HCT116 (cell line): Measurements from ENCODE around the gene ATP8B4. TPM values are rescaled to one million over a fixed set of nuclear protein-coding genes. Genes with fewer than 3 reads are reported as not detected.

Experiments
- ATAC-seq: fragments of 200-7000 bp; cut with Tn5 transposase; 2 replicates; pipeline ENCODE4 v1.9.1; 2020; ENCODE audit warnings: mild to moderate bottlenecking, moderate library complexity
- BruUV-seq: library from RNA; stranded (reverse); fragments of 400-500 nt; replicated peaks from 2 replicates; lab custom pipeline; 2021; lab: Mats Ljungman, UMichigan
- CTCF ChIA-PET: fragments of 300-600 bp; sonication (Branson Sonifier 250); formaldehyde crosslinking; loops from one replicate; lab custom pipeline; 2021; ENCODE audit warnings: antibody characterized with exemption; lab: Charles Lee
- POLR2A ChIA-PET: fragments of 300-600, 350-600 bp; sonication (Branson Sonifier 250); formaldehyde crosslinking; loops from one replicate; lab custom pipeline; 2021; ENCODE audit warnings: antibody characterized with exemption; lab: Charles Lee
- RAD21 ChIA-PET, 2 experiments: fragments of 300-600 bp; sonication (Branson Sonifier 250); formaldehyde crosslinking; loops; one replicate each; lab custom pipeline; 2023; ENCODE audit warnings: low total read pairs in 2 of 2; ENCODE audit not compliant: uncharacterized antibody in 2 of 2, unreplicated experiment in 2 of 2, low non-redundant PET in 1 of 2; lab: Charles Lee
- DNase-seq: peaks from one replicate; pipeline ENCODE4 v3.0.0-alpha.2; 2010; ENCODE audit warnings: low read depth, low spot score
- H2AFZ ChIP-seq: fragments of 200-600 bp; shearing (Covaris generic), sonication (generic); 2 replicates; pipeline ENCODE4 v1.6.1; 2017; ENCODE audit warnings: low read depth, mixed run types, mixed read lengths, antibody characterized with exemption, low read length; ENCODE audit not compliant: poor library complexity, severe bottlenecking
- H3K27ac ChIP-seq: 2 replicates; pipeline ENCODE4 v1.5.1; 2012; ENCODE audit warnings: low read depth, low read length
- H3K27me3 ChIP-seq: fragments of 200-600 bp; sonication (generic); 2 replicates; pipeline ENCODE4 v1.6.1; 2016; ENCODE audit warnings: mixed run types, low read length, mixed read lengths; ENCODE audit not compliant: insufficient read depth
- H3K36me3 ChIP-seq, 2 experiments: fragments of 200-500 bp in 1 of 2; fragments of 200-600 bp in 1 of 2; sonication (Bioruptor generic) in 1 of 2; sonication (generic) in 1 of 2; 2 replicates each; pipeline versions ENCODE4 v1.5.1 to v1.6.1; 2014 to 2016; ENCODE audit warnings: low read length in 2 of 2, inconsistent platforms in 1 of 2, mixed read lengths in 1 of 2, mixed run types in 1 of 2; ENCODE audit not compliant: insufficient read depth in 2 of 2, control insufficient read depth in 1 of 2
- H3K4me1 ChIP-seq, 2 experiments: fragments of 200-600 bp in 1 of 2; sonication (generic) in 1 of 2; 2 replicates each; pipeline versions ENCODE4 v1.5.1 to v1.6.1; 2012 to 2017; ENCODE audit warnings: low read length in 2 of 2, inconsistent platforms in 1 of 2, mild to moderate bottlenecking in 1 of 2, mixed read lengths in 1 of 2, mixed run types in 1 of 2, moderate library complexity in 1 of 2; ENCODE audit not compliant: insufficient read depth in 2 of 2, control insufficient read depth in 1 of 2
- H3K4me2 ChIP-seq: fragments of 200-600 bp; sonication (generic); 2 replicates; pipeline ENCODE4 v1.6.1; 2017; ENCODE audit warnings: mixed run types, low read length, mixed read lengths
- H3K4me3 ChIP-seq, 2 experiments: fragments of 200-600 bp in 1 of 2; sonication (generic) in 1 of 2; replicated peaks in 1 of 2; 2 replicates each; pipeline ENCODE4 v1.5.1; 2011 to 2016; ENCODE audit warnings: low read length in 2 of 2, control low read depth in 1 of 2, low read depth in 1 of 2, mild to moderate bottlenecking in 1 of 2, mixed read lengths in 1 of 2, mixed run types in 1 of 2
- H3K79me2 ChIP-seq: fragments of 200-600 bp; sonication (generic); 2 replicates; pipeline ENCODE4 v1.6.1; 2017; ENCODE audit warnings: mild to moderate bottlenecking, mixed run types, low read length, moderate library complexity, mixed read lengths; ENCODE audit not compliant: insufficient read depth
- H3K9ac ChIP-seq: fragments of 200-600 bp; sonication (generic); 2 replicates; pipeline ENCODE4 v1.6.1; 2016; ENCODE audit warnings: low read length, mixed read lengths
- H3K9me2 ChIP-seq: fragments of 200-600 bp; sonication (generic), shearing (Covaris generic); 2 replicates; pipeline ENCODE4 v1.6.1; 2017; ENCODE audit warnings: mixed run types, mild to moderate bottlenecking, moderate library complexity; ENCODE audit not compliant: insufficient read depth
- H3K9me3 ChIP-seq, 2 experiments: fragments of 200-500 bp in 1 of 2; fragments of 200-600 bp in 1 of 2; sonication (Bioruptor generic) in 1 of 2; sonication (generic) in 1 of 2; 2 replicates each; pipeline ENCODE4 v1.6.1; 2014 to 2017; ENCODE audit warnings: low read length in 2 of 2, mixed read lengths in 2 of 2, inconsistent platforms in 1 of 2, low read depth in 1 of 2, mild to moderate bottlenecking in 1 of 2, mixed run types in 1 of 2, moderate library complexity in 1 of 2; ENCODE audit not compliant: control insufficient read depth in 1 of 2, insufficient read depth in 1 of 2
- H4K20me1 ChIP-seq: fragments of 200-600 bp; sonication (generic), shearing (Covaris generic); 2 replicates; pipeline ENCODE4 v1.6.1; 2017; ENCODE audit warnings: mixed run types, mild to moderate bottlenecking, moderate library complexity; ENCODE audit not compliant: insufficient read depth
- ATF3 ChIP-seq: IDR thresholded peaks from 2 replicates; pipeline ENCODE4 v1.6.1; 2012
- CBX3 ChIP-seq: IDR thresholded peaks from 2 replicates; pipeline ENCODE4 v1.6.1; 2012; ENCODE audit warnings: low read depth
- CTCF ChIP-seq, 3 experiments: fragments of 200-600 bp in 1 of 3; sonication (generic) in 1 of 3; IDR thresholded peaks in 2 of 3; conservative IDR thresholded peaks in 1 of 3; 2 replicates each; pipeline ENCODE4 v1.5.1; 2012 to 2017; ENCODE audit warnings: low read depth in 2 of 3, low read length in 2 of 3, antibody characterized with exemption in 1 of 3, borderline replicate concordance in 1 of 3, control low read depth in 1 of 3, mild to moderate bottlenecking in 1 of 3, mixed read lengths in 1 of 3, mixed run types in 1 of 3, moderate library complexity in 1 of 3; ENCODE audit not compliant: insufficient read depth in 1 of 3
- EGR1 ChIP-seq: IDR thresholded peaks from 2 replicates; pipeline ENCODE4 v1.6.1; 2012; ENCODE audit warnings: low read depth
- ELF1 ChIP-seq: IDR thresholded peaks from 2 replicates; pipeline ENCODE4 v1.6.1; 2012; ENCODE audit warnings: low read depth, borderline replicate concordance
- EZH2 ChIP-seq: fragments of 200-600 bp; sonication (generic); IDR thresholded peaks from 2 replicates; pipeline ENCODE4 v1.6.1; 2017; ENCODE audit warnings: antibody characterized with exemption, mixed run types
- EZH2phosphoT487 ChIP-seq: fragments of 200-600 bp; IDR thresholded peaks from 2 replicates; pipeline ENCODE4 v1.6.1; 2018; ENCODE audit warnings: antibody characterized with exemption, borderline replicate concordance
- FOSL1 ChIP-seq: IDR thresholded peaks from 2 replicates; pipeline ENCODE4 v1.6.1; 2012; ENCODE audit warnings: low read depth
- JUND ChIP-seq: IDR thresholded peaks from 2 replicates; pipeline ENCODE4 v1.6.1; 2012
- MAX ChIP-seq: IDR thresholded peaks from 2 replicates; pipeline ENCODE4 v1.6.1; 2012
- POLR2A ChIP-seq: IDR thresholded peaks from 2 replicates; pipeline ENCODE4 v1.7.0; 2011; ENCODE audit warnings: borderline replicate concordance; ENCODE audit not compliant: insufficient read depth, insufficient read length; ENCODE audit errors: extremely low read depth
- POLR2AphosphoS5 ChIP-seq: IDR thresholded peaks from 2 replicates; pipeline ENCODE4 v1.6.1; 2011; ENCODE audit warnings: mild to moderate bottlenecking, low read depth, low read length, moderate library complexity
- RAD21 ChIP-seq: IDR thresholded peaks from 2 replicates; pipeline ENCODE4 v1.6.1; 2012; ENCODE audit warnings: low read depth, mild to moderate bottlenecking
- REST ChIP-seq: IDR thresholded peaks from 2 replicates; pipeline ENCODE4 v1.6.1; 2012; ENCODE audit warnings: low read depth
- SP1 ChIP-seq: IDR thresholded peaks from 2 replicates; pipeline ENCODE4 v1.6.1; 2012; ENCODE audit warnings: low read depth
- TCF7L2 ChIP-seq: IDR thresholded peaks from 2 replicates; pipeline ENCODE4 v1.7.0; 2011; ENCODE audit warnings: borderline replicate concordance, inconsistent platforms; ENCODE audit not compliant: insufficient read depth, insufficient read length; ENCODE audit errors: extremely low read depth
- YY1 ChIP-seq: IDR thresholded peaks from 2 replicates; pipeline ENCODE4 v1.6.1; 2011; ENCODE audit warnings: low read length, low read depth, moderate library complexity, mild to moderate bottlenecking; ENCODE audit not compliant: insufficient replicate concordance; ENCODE audit errors: extremely low read depth
- ZBTB33 ChIP-seq: IDR thresholded peaks from 2 replicates; pipeline ENCODE4 v1.6.1; 2011; ENCODE audit warnings: mild to moderate bottlenecking, low read length, moderate library complexity; ENCODE audit not compliant: insufficient replicate concordance; ENCODE audit errors: extremely low read depth
- ZFX ChIP-seq: fragments of 450-650 bp; IDR thresholded peaks from 2 replicates; pipeline ENCODE4 v1.6.1; 2017
- ZNF274 ChIP-seq: fragments of 200-500 bp; sonication (Bioruptor generic); IDR thresholded peaks from 2 replicates; pipeline ENCODE4 v1.6.1; 2014; ENCODE audit warnings: mild to moderate bottlenecking, low read depth, low read length, inconsistent platforms
- intact Hi-C: fragments of 100-400 bp; cut with micrococcal nuclease; formaldehyde crosslinking; loops from 2 replicates; pipeline ENCODE4 v1.10.0; 2022
- total RNA-seq: library from RNA; stranded (reverse); gene quantifications from one replicate; pipeline ENCODE4 v1.2.1, GENCODE V29; 2021; ENCODE audit not compliant: unreplicated experiment

Gene ATP8B4
- total RNA-seq, 1 experiment from 2014 or later = 0.25 TPM

- intact Hi-C loops = no loop called here
- ChIA-PET CTCF (no interaction called here), RAD21 (no interaction called here), POLR2A (no interaction called here)
- no peak overlapping the region for H3K27ac ChIP-seq
- DNase-seq = no peak
- H3K9me3 ChIP-seq = no peaks in the 10 kb centered on the region
- H3K4me3 ChIP-seq = no peak overlapping the region
- H3K4me2 ChIP-seq = no peak overlapping the region
- no peaks in the 10 kb centered on the region for H3K27me3 ChIP-seq
- ATAC-seq = no peak
- no peaks in the 10 kb centered on the region for H3K36me3 ChIP-seq
- no peak overlapping the region for H2AFZ ChIP-seq
- no peak overlapping the region for H3K9ac ChIP-seq
- no peaks in the 10 kb centered on the region for H3K4me1 ChIP-seq
- H4K20me1 ChIP-seq = no peaks in the 10 kb centered on the region
- no peaks in the 10 kb centered on the region for H3K79me2 ChIP-seq
- no peak for TF ChIP-seq CTCF (IDR thresholded peaks at IDR 0.05 in 2 of 3, conservative IDR thresholded peaks at IDR 0.05 in 1 of 3; ENCODE audit: borderline replicate concordance in 1 of 3, insufficient read depth in 1 of 3, low read depth in 2 of 3, low read length in 2 of 3)
- no peak for TF ChIP-seq TCF7L2
- TF ChIP-seq EZH2phosphoT487 = no peak
- no peak for TF ChIP-seq FOSL1
- TF ChIP-seq EZH2 = no peak
- TF ChIP-seq SP1 = no peak
- TF ChIP-seq ZNF274 = no peak
- TF ChIP-seq CBX3 = no peak
- no peak for TF ChIP-seq JUND
- no peak for TF ChIP-seq YY1
- no peak for TF ChIP-seq ZBTB33
- no peak for TF ChIP-seq MAX
- TF ChIP-seq RAD21 = no peak
- no peak for TF ChIP-seq REST
- TF ChIP-seq ELF1 = no peak
- no peak for TF ChIP-seq ATF3
- no peak for TF ChIP-seq POLR2AphosphoS5
- TF ChIP-seq POLR2A = no peak
- no peak for TF ChIP-seq ZFX
- no peak for TF ChIP-seq EGR1
- H3K9me2 ChIP-seq = no peaks in the 10 kb centered on the region
- no TSS peak for BruUV-seq
Measured at GRCh38 chr15:49905221-49905620, 213.8 kb downstream of the ATP8B4 start.
